A673 (cell line): Measurements from ENCODE around the gene SMYD3.

ENCODE experiments used
- CTCF ChIP-seq: fragments of 300-800, 200-600 bp; sonication (generic); conservative IDR thresholded peaks from 2 replicates; pipeline ENCODE4 v1.5.1; 2017; ENCODE audit warnings: low read depth, mild to moderate bottlenecking, antibody characterized with exemption, low read length, moderate library complexity, mixed read lengths
- EZH2 ChIP-seq: fragments of 200-600 bp; sonication (generic); IDR thresholded peaks from 2 replicates; pipeline ENCODE4 v1.6.1; 2017; ENCODE audit warnings: borderline replicate concordance, low read depth, mild to moderate bottlenecking, mixed read lengths, antibody characterized with exemption, low read length; ENCODE audit not compliant: poor library complexity, severe bottlenecking

DNA sequence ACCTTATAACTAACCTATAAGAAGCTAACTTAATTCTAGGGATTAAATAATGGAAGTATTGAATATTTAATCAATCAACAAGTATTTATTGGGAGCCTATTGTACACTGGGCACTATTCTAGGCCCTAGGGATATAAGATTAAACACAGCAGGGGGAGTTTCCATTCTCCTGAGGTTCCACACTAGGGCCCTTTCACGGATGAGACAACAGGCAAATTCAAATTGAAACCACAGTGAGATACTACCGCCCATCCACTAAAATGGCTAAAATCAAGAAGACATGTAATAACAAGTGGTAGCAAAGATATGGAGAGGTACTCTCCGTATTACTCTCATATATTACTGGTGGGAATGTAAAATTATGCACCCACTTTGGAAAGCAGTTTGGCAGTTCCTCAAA lies 677.9 kb downstream of the SMYD3 start:
- no peak for TF ChIP-seq CTCF
- no peak for TF ChIP-seq EZH2
